ENCODE measurements around the gene MVP.
A peak's percentile ranks its signal among the peaks of the same experiment; 100 is the strongest.

The MVP gene

GRCh38 chr16:29804455-29805231 is 15.6 kb upstream of the MVP start:
- peak; percentile 62 for DNase-seq

GRCh38 chr16:29805232-29806098 is 14.8 kb upstream of the MVP start:
- DNase-seq, result peak; percentile 98

GRCh38 chr16:29806099-29806579 is 14.1 kb upstream of the MVP start, which contains the start of gene MAZ:
Gene MAZ (plus strand): TSS chr16:29806529. CDS start chr16:29806702, 173 bp downstream.
- DNase-seq, result no peak

- peak; percentile 85 for DNase-seq
Observed at GRCh38 chr16:29806641-29807425, 13.4 kb upstream of the MVP start.

GRCh38 chr16:29807426-29808218 is 12.6 kb upstream of the MVP start:
- DNase-seq, result peak; percentile 94

- no peak for DNase-seq
Observed at GRCh38 chr16:29808219-29808900, 11.9 kb upstream of the MVP start.

- DNase-seq, result no peak
Observed at GRCh38 chr16:29809031-29809747, 11.1 kb upstream of the MVP start.

- DNase-seq, result peak; percentile 43
Observed at GRCh38 chr16:29809850-29810698, 10.2 kb upstream of the MVP start.

GRCh38 chr16:29810699-29811169 is 9.5 kb upstream of the MVP start:
- peak; percentile 37 for DNase-seq

- peak; percentile 93 for DNase-seq
Observed at GRCh38 chr16:29811170-29811895, 8.9 kb upstream of the MVP start.

GRCh38 chr16:29811896-29812665 is 8.2 kb upstream of the MVP start, which contains the start of gene PRRT2:
Gene PRRT2 (plus strand): TSS chr16:29812193. CDS start chr16:29813055, 862 bp downstream.
- peak; percentile 93 for DNase-seq

GRCh38 chr16:29812754-29813643 is 7.3 kb upstream of the MVP start:
- DNase-seq, result no peak

- DNase-seq, result no peak
Observed at GRCh38 chr16:29813644-29814562, 6.4 kb upstream of the MVP start.

GRCh38 chr16:29814592-29814991 is 5.7 kb upstream of the MVP start:
- DNase-seq, result peak; percentile 43

GRCh38 chr16:29815032-29815721 is 5.1 kb upstream of the MVP start:
- peak; percentile 59 for DNase-seq
